Gastrocnemius medialis (tissue), 4 donors: ENCODE data around the gene MAB21L3.

Experiments used
- POLR2A ChIP-seq, 2 donors: fragments of 450-650 bp; IDR thresholded peaks; one replicate each; pipeline ENCODE4 v1.6.1; 2017; ENCODE audit warnings: antibody characterized with exemption in 2 of 2, mild to moderate bottlenecking in 2 of 2, moderate library complexity in 2 of 2
- TF ChIP-seq, protein P1 (sequence below), 5 experiments: fragments of 450-650 bp in 3 of 5; fragments of 200-600 bp in 2 of 5; sonication (generic) in 2 of 5; IDR thresholded peaks in 4 of 5; conservative IDR thresholded peaks in 1 of 5; 1 replicate in 4 of 5; 2 replicates in 1 of 5; pipeline ENCODE4 v1.5.1; 2016 to 2019; ENCODE audit warnings: antibody characterized with exemption in 5 of 5, mild to moderate bottlenecking in 3 of 5, moderate library complexity in 3 of 5

DNA sequence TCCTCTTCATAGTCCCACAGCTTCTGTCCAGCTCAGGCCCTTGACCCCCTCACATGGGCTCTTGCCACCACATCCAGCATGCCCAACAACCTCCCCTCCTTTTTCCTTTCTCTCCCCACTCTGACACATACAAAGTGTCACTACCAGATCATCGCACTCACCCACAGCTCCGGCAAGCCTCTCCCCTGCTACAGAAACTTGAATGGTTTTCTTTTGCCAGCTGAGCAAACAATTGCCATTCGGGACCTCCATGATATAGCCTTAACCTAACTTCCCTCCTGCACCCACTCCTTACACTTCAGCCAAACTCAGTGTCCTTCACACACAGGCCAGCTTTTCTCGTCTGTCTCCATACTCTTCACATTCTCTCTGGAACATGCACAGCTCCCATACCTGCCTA lies 43.3 kb downstream of the MAB21L3 start:
- TF ChIP-seq, protein P1, sequence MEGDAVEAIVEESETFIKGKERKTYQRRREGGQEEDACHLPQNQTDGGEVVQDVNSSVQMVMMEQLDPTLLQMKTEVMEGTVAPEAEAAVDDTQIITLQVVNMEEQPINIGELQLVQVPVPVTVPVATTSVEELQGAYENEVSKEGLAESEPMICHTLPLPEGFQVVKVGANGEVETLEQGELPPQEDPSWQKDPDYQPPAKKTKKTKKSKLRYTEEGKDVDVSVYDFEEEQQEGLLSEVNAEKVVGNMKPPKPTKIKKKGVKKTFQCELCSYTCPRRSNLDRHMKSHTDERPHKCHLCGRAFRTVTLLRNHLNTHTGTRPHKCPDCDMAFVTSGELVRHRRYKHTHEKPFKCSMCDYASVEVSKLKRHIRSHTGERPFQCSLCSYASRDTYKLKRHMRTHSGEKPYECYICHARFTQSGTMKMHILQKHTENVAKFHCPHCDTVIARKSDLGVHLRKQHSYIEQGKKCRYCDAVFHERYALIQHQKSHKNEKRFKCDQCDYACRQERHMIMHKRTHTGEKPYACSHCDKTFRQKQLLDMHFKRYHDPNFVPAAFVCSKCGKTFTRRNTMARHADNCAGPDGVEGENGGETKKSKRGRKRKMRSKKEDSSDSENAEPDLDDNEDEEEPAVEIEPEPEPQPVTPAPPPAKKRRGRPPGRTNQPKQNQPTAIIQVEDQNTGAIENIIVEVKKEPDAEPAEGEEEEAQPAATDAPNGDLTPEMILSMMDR (IDR thresholded peaks at IDR 0.05 in 4 of 5, conservative IDR thresholded peaks at IDR 0.05 in 1 of 5): no peak
- no peak for TF ChIP-seq POLR2A (IDR thresholded peaks at IDR 0.05)
